Keratinocyte (primary cell): ENCODE results near the gene ARMC2. TPM values are rescaled to one million over a fixed set of nuclear protein-coding genes. Genes with fewer than 3 reads are reported as not detected.

ENCODE experiments used
- DNase-seq: peaks from one replicate; pipeline ENCODE4 v3.0.0-alpha.2; 2011; ENCODE audit warnings: low read depth, missing footprints, low spot score
- FAIRE-seq: peaks from 2 replicates; lab custom pipeline; 2011; peaks lifted over from hg19 to GRCh38; lab: Jason Lieb, UNC
- H2AFZ ChIP-seq: 2 replicates; pipeline ENCODE4 v1.6.0; 2012; ENCODE audit warnings: low read length, control low read depth, inconsistent platforms; ENCODE audit not compliant: control insufficient read depth
- H3K27ac ChIP-seq: 2 replicates; pipeline ENCODE4 v1.5.1; 2011; ENCODE audit warnings: low read length; ENCODE audit not compliant: control insufficient read depth, insufficient read depth
- H3K27me3 ChIP-seq: 3 replicates; pipeline ENCODE4 v1.6.0; 2011; ENCODE audit warnings: low read length; ENCODE audit not compliant: control insufficient read depth, insufficient read depth; ENCODE audit errors: extremely low read depth
- H3K36me3 ChIP-seq, 2 experiments: 2 replicates in 1 of 2; 3 replicates in 1 of 2; pipeline ENCODE4 v1.5.1; 2011; ENCODE audit warnings: low read length in 2 of 2, mild to moderate bottlenecking in 1 of 2; ENCODE audit not compliant: control insufficient read depth in 2 of 2, insufficient read depth in 2 of 2; ENCODE audit errors: extremely low read depth in 1 of 2
- H3K4me1 ChIP-seq: 3 replicates; pipeline ENCODE4 v1.5.1; 2011; ENCODE audit warnings: low read length; ENCODE audit not compliant: control insufficient read depth, insufficient read depth; ENCODE audit errors: extremely low read depth
- H3K4me2 ChIP-seq: 3 replicates; pipeline ENCODE4 v1.6.0; 2011; ENCODE audit warnings: low read depth, low read length; ENCODE audit not compliant: control insufficient read depth, insufficient read depth; ENCODE audit errors: extremely low read depth
- H3K4me3 ChIP-seq, 3 experiments: fragments of 200-600 bp in 1 of 3; sonication (generic) in 1 of 3; 2 replicates in 2 of 3; 3 replicates in 1 of 3; pipeline ENCODE4 v1.5.1; 2011 to 2016; ENCODE audit warnings: low read length in 3 of 3, mild to moderate bottlenecking in 3 of 3, control low read depth in 2 of 3, inconsistent platforms in 1 of 3, low read depth in 1 of 3, mixed read lengths in 1 of 3, mixed run types in 1 of 3, moderate library complexity in 1 of 3; ENCODE audit not compliant: control insufficient read depth in 2 of 3, insufficient read depth in 2 of 3; ENCODE audit errors: extremely low read depth in 1 of 3
- H3K79me2 ChIP-seq: 2 replicates; pipeline ENCODE4 v1.6.0; 2012; ENCODE audit warnings: low read length; ENCODE audit not compliant: control insufficient read depth, insufficient read depth
- H3K9ac ChIP-seq: 3 replicates; pipeline ENCODE4 v1.6.0; 2011; ENCODE audit warnings: low read length; ENCODE audit not compliant: control insufficient read depth, insufficient read depth; ENCODE audit errors: extremely low read depth
- H3K9me1 ChIP-seq: 3 replicates; pipeline ENCODE4 v1.6.0; 2011; ENCODE audit warnings: low read length; ENCODE audit not compliant: control insufficient read depth, insufficient read depth; ENCODE audit errors: extremely low read depth
- H3K9me3 ChIP-seq: 2 replicates; pipeline ENCODE4 v1.5.1; 2012; ENCODE audit warnings: low read depth, low read length; ENCODE audit not compliant: control insufficient read depth
- H4K20me1 ChIP-seq: 3 replicates; pipeline ENCODE4 v1.6.0; 2011; ENCODE audit warnings: low read length; ENCODE audit not compliant: control insufficient read depth, insufficient read depth; ENCODE audit errors: extremely low read depth
- CTCF ChIP-seq, 3 experiments: IDR thresholded peaks in 1 of 3; conservative IDR thresholded peaks in 1 of 3; optimal IDR thresholded peaks in 1 of 3; 2 replicates in 2 of 3; 3 replicates in 1 of 3; pipeline versions ENCODE3 to v1.5.1; 2011; ENCODE audit warnings: low read length in 3 of 3, mild to moderate bottlenecking in 3 of 3, moderate library complexity in 2 of 3, control low read depth in 1 of 3, inconsistent platforms in 1 of 3; ENCODE audit not compliant: insufficient read depth in 2 of 3; ENCODE audit errors: extremely low read depth in 1 of 3
- EZH2 ChIP-seq: IDR thresholded peaks from one replicate; pipeline ENCODE4 v1.6.1; 2012; ENCODE audit warnings: inconsistent platforms, mild to moderate bottlenecking, low read length, moderate library complexity
- dilution Hi-C: fragments of 300-500 bp; cut with MboI; formaldehyde crosslinking; loops from one replicate; pipeline ENCODE4 v1.7.0; 2020; ENCODE audit warnings: low sequenced_read_pairs; ENCODE audit not compliant: extremely low pct_ligation_motif_present
- polyA plus RNA-seq, 5 experiments: library from polyadenylated mRNA; depleted of rRNA in 3 of 5; stranded (reverse) in 3 of 5; stranded (forward) in 1 of 5; unstranded in 1 of 5; fragments of >200 nt; gene quantifications; 1 replicate in 1 of 5; 2 replicates in 3 of 5; 3 replicates in 1 of 5; pipeline versions ENCODE4 v1.2.1 to v1.2.3, GENCODE V29; 2011 to 2012; ENCODE audit warnings: missing spikeins in 2 of 5, low read depth in 1 of 5, low replicate concordance in 1 of 5

ARMC2 gene
- polyA plus RNA-seq, 1 donor (not counting 4 experiments of a cell fraction or from before 2014, with no cell fraction given), result 3.8 TPM

DNA sequence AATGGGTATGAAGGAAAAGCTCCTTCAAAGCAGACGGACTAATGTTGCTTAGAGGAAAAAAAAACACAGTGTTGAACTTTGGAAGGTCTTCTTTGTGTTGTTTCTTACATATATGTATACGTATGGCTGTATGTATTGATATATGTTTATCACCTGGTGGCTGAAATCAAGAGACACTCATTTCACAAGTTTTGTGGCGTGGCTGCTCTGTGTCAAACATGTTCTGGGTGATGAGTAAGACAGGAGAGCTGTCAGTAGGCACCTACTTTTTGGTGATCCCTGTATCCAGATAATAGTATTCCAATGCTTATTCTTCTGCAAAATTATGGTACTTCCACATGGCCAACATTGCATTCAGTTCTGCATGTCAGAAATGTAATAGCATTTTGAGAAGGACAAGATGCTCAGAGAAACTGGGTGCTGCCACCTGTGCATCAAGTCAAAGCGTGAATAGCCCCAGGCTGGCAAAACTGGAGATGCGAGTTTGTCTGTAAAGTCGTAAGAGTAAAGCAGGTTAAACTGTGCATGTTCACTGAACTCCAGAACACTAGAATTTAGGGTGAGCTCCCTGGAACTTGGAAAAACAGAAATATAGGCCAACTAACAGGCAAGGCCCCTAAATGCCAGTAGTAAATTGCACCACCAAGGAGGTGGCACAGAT is 67.9 kb downstream of the ARMC2 start:
- Histone ChIP-seq H4K20me1 (no peaks in the 10 kb centered on the region), H3K27me3 (no peaks in the 10 kb centered on the region), H3K9me3 (no peaks in the 10 kb centered on the region), H3K79me2 (no peaks in the 10 kb centered on the region), H3K4me3 (no peak overlapping the region), H3K36me3 (no peaks in the 10 kb centered on the region), H3K9ac (no peak overlapping the region), H3K9me1 (no peaks in the 10 kb centered on the region), H2AFZ (no peak overlapping the region), H3K4me2 (no peak overlapping the region), H3K4me1 (no peaks in the 10 kb centered on the region), H3K27ac (no peak overlapping the region)
- DNase-seq (no peak), FAIRE-seq (no peak)
- TF ChIP-seq CTCF (optimal IDR thresholded peaks at IDR 0.05 in 1 of 3, IDR thresholded peaks at IDR 0.05 in 1 of 3, conservative IDR thresholded peaks at IDR 0.05 in 1 of 3; ENCODE audit: extremely low read depth in 1 of 3, insufficient read depth in 2 of 3, low read length in 3 of 3) (no peak), EZH2 (no peak)
- dilution Hi-C loops, result no loop called here

- H2AFZ ChIP-seq, result no peak overlapping the region
- no peak overlapping the region for H3K4me3 ChIP-seq
- dilution Hi-C loops, result no loop called here
- no peaks in the 10 kb centered on the region for H3K27me3 ChIP-seq
- DNase-seq, result no peak
- no peaks in the 10 kb centered on the region for H3K9me3 ChIP-seq
- TF ChIP-seq EZH2 (no peak), CTCF (optimal IDR thresholded peaks at IDR 0.05 in 1 of 3, IDR thresholded peaks at IDR 0.05 in 1 of 3, conservative IDR thresholded peaks at IDR 0.05 in 1 of 3; ENCODE audit: extremely low read depth in 1 of 3, insufficient read depth in 2 of 3, low read length in 3 of 3) (no peak)
- H3K27ac ChIP-seq, result no peak overlapping the region
- no peaks in the 10 kb centered on the region for H3K36me3 ChIP-seq
- no peak overlapping the region for H3K4me2 ChIP-seq
- H3K9me1 ChIP-seq, result no peaks in the 10 kb centered on the region
- H3K79me2 ChIP-seq, result no peaks in the 10 kb centered on the region
- FAIRE-seq, result no peak
- H4K20me1 ChIP-seq, result no peaks in the 10 kb centered on the region
- no peaks in the 10 kb centered on the region for H3K4me1 ChIP-seq
- H3K9ac ChIP-seq, result no peak overlapping the region
These were observed 72.5 kb downstream of the ARMC2 start for GRCh38 chr6:108920751-108921150.
